GM12878 (cell line): Measurements from ENCODE around the gene ARL9. TPM values are rescaled to one million over a fixed set of nuclear protein-coding genes. Genes with fewer than 3 reads are reported as not detected.
A peak's percentile ranks its signal among the peaks of the same experiment; 100 is the strongest.

ENCODE experiments used
- BCLAF1 ChIP-seq: fragments of 450-650 bp; IDR thresholded peaks from 2 replicates; pipeline ENCODE4 v1.6.1; 2017; ENCODE audit warnings: antibody characterized with exemption, mild to moderate bottlenecking, moderate library complexity
- BRCA1 ChIP-seq: IDR thresholded peaks from 2 replicates; pipeline ENCODE4 v1.6.1; 2011; ENCODE audit warnings: low read depth, low read length, improper control_type of control experiment
- CTCF ChIP-seq, 3 experiments: IDR thresholded peaks in 2 of 3; conservative IDR thresholded peaks in 1 of 3; 2 replicates each; pipeline ENCODE4 v1.5.1; 2011; ENCODE audit warnings: low read depth in 3 of 3, low read length in 3 of 3, mild to moderate bottlenecking in 3 of 3, control low read depth in 2 of 3, moderate library complexity in 2 of 3, inconsistent platforms in 1 of 3, mixed read lengths in 1 of 3; ENCODE audit not compliant: control insufficient read depth in 2 of 3, insufficient read depth in 1 of 3; ENCODE audit errors: extremely low read depth in 1 of 3
- E2F4 ChIP-seq: IDR thresholded peaks from 2 replicates; pipeline ENCODE4 v1.6.1; 2012; ENCODE audit warnings: low read depth, low read length, improper control_type of control experiment
- ETV6 ChIP-seq, 2 experiments: fragments of 450-650 bp in 1 of 2; IDR thresholded peaks in 1 of 2; conservative IDR thresholded peaks in 1 of 2; 2 replicates each; pipeline ENCODE4 v1.6.1; 2014; ENCODE audit warnings: antibody characterized with exemption in 1 of 2, borderline replicate concordance in 1 of 2, low read depth in 1 of 2, mild to moderate bottlenecking in 1 of 2, moderate library complexity in 1 of 2
- IRF5 ChIP-seq: fragments of 450-650 bp; IDR thresholded peaks from 2 replicates; pipeline ENCODE4 v1.6.1; 2017; ENCODE audit warnings: borderline replicate concordance
- KDM1A ChIP-seq: fragments of 200-600 bp; sonication (generic); IDR thresholded peaks from 2 replicates; pipeline ENCODE4 v1.6.1; 2016; ENCODE audit warnings: borderline replicate concordance
- MYC ChIP-seq: IDR thresholded peaks from 2 replicates; pipeline ENCODE4 v1.6.1; 2011; ENCODE audit warnings: mild to moderate bottlenecking, low read length, moderate library complexity, inconsistent platforms; ENCODE audit not compliant: insufficient read depth, insufficient replicate concordance, insufficient read length, severe bottlenecking
- NFIC ChIP-seq: IDR thresholded peaks from 2 replicates; pipeline ENCODE4 v1.6.1; 2012; ENCODE audit warnings: low read depth, mild to moderate bottlenecking, inconsistent platforms, low read length, moderate library complexity
- PAX8 ChIP-seq: fragments of 450-650 bp; IDR thresholded peaks from 2 replicates; pipeline ENCODE4 v1.6.1; 2017; ENCODE audit warnings: mild to moderate bottlenecking, moderate library complexity
- POLR2AphosphoS5 ChIP-seq: IDR thresholded peaks from 2 replicates; pipeline ENCODE4 v1.6.1; 2011; ENCODE audit warnings: mild to moderate bottlenecking, low read length, inconsistent platforms
- RCOR1 ChIP-seq: conservative IDR thresholded peaks from 2 replicates; pipeline ENCODE4 v1.6.1; 2012; ENCODE audit warnings: low read depth, low read length, improper control_type of control experiment
- REST ChIP-seq: IDR thresholded peaks from 2 replicates; pipeline ENCODE4 v1.6.1; 2012; ENCODE audit warnings: mild to moderate bottlenecking, low read depth, low read length
- SIN3A ChIP-seq: IDR thresholded peaks from 2 replicates; pipeline ENCODE4 v1.6.1; 2012; ENCODE audit warnings: low read depth, low read length, improper control_type of control experiment
- SP1 ChIP-seq: IDR thresholded peaks from one replicate; pipeline ENCODE4 v1.6.1; 2011; ENCODE audit warnings: low read depth, low read length
- YBX1 ChIP-seq: fragments of 450-650 bp; IDR thresholded peaks from 2 replicates; pipeline ENCODE4 v1.6.1; 2016; ENCODE audit warnings: antibody characterized with exemption
- ZZZ3 ChIP-seq: IDR thresholded peaks from 2 replicates; pipeline ENCODE4 v1.6.1; 2011; ENCODE audit warnings: low read depth; ENCODE audit not compliant: control insufficient read depth, insufficient read length
- polyA plus RNA-seq, 11 experiments: library from polyadenylated mRNA; depleted of rRNA in 4 of 11; unstranded in 6 of 11; stranded (reverse) in 5 of 11; fragments of >200 nt; fragmentation: Nextera tagmentation in 4 of 11; fragmentation: Illumina TruSeq in 1 of 11; extraction: Ambion mirVana in 4 of 11; extraction: Trizol in 1 of 11; gene quantifications; 1 replicate in 1 of 11; 2 replicates in 10 of 11; pipeline versions ENCODE4 v1.2.1 to v1.2.3, GENCODE V29; 2011 to 2016; ENCODE audit warnings: inconsistent platforms in 2 of 11, missing spikeins in 2 of 11, low read depth in 1 of 11
- total RNA-seq, 4 experiments: library from RNA; depleted of rRNA in 3 of 4; stranded (reverse); fragments of >200 nt in 3 of 4; fragmentation: Illumina TruSeq in 1 of 4; extraction: Trizol in 1 of 4; gene quantifications; 2 replicates each; pipeline versions ENCODE4 v1.2.1 to v1.2.3, GENCODE V29; 2013 to 2021

ARL9 gene
- total and polyA plus RNA-seq, 10 of the 15 experiments (the other 5 are each of a cell fraction or from before 2014, with no cell fraction given) = not detected

- no peak for TF ChIP-seq ETV6 (conservative IDR thresholded peaks at IDR 0.05 in 1 of 2, IDR thresholded peaks at IDR 0.05 in 1 of 2; ENCODE audit: borderline replicate concordance in 1 of 2, low read depth in 1 of 2)
- peak; percentile 26 for TF ChIP-seq MYC
- TF ChIP-seq REST = no peak
- TF ChIP-seq SIN3A = peak; percentile 5; the same call in 1 of the 2 replicates
- no peak for TF ChIP-seq KDM1A
- no peak for TF ChIP-seq YBX1
- TF ChIP-seq IRF5 = no peak
- TF ChIP-seq PAX8 = no peak
- no peak for TF ChIP-seq BCLAF1
- no peak for TF ChIP-seq ZZZ3
- TF ChIP-seq RCOR1 = 0 out of 2 replicates have a peak, but pooled peaks have one; percentile 52
- no peak for TF ChIP-seq E2F4
- peak; percentile 22; the same call in 1 of the 2 replicates for TF ChIP-seq NFIC
- TF ChIP-seq CTCF (IDR thresholded peaks at IDR 0.05 in 2 of 3, conservative IDR thresholded peaks at IDR 0.05 in 1 of 3; ENCODE audit: control insufficient read depth in 2 of 3, extremely low read depth in 1 of 3, insufficient read depth in 1 of 3, low read depth in 3 of 3, low read length in 3 of 3) = no peak
- TF ChIP-seq POLR2AphosphoS5 = peak; percentile 94
- no peak for TF ChIP-seq BRCA1
- TF ChIP-seq SP1 = no peak
These were observed 38.1 kb upstream of the ARL9 start, which contains the start of gene SRP72 (continued) for GRCh38 chr4:56467284-56468096.
